Chondrocyte (in vitro differentiated cells): ENCODE measurements around the gene DMD. TPM values are rescaled to one million over a fixed set of nuclear protein-coding genes. Genes with fewer than 3 reads are reported as not detected.

Source experiments
- DNase-seq: peaks from one replicate; pipeline ENCODE4 v3.0.0; 2021; ENCODE audit warnings: mixed read lengths, low spot score
- H3K27ac Mint-ChIP-seq: one replicate; pipeline ENCODE4 v1.8.0; 2021; ENCODE audit warnings: mild to moderate bottlenecking, moderate library complexity, mixed read lengths; ENCODE audit not compliant: unreplicated experiment
- H3K27me3 Mint-ChIP-seq: 2 replicates; pipeline ENCODE4 v1.8.0; 2021; ENCODE audit warnings: low read depth, mixed read lengths
- H3K36me3 Mint-ChIP-seq: 2 replicates; pipeline ENCODE4 v1.8.0; 2021; ENCODE audit warnings: low read depth, mixed read lengths
- H3K4me1 Mint-ChIP-seq: 2 replicates; pipeline ENCODE4 v1.8.0; 2021; ENCODE audit warnings: low read depth, mild to moderate bottlenecking, mixed read lengths
- H3K4me3 Mint-ChIP-seq: one replicate; pipeline ENCODE4 v1.8.0; 2021; ENCODE audit warnings: mild to moderate bottlenecking, moderate library complexity, mixed read lengths; ENCODE audit not compliant: unreplicated experiment
- H3K9me3 Mint-ChIP-seq: 2 replicates; pipeline ENCODE4 v1.8.0; 2021; ENCODE audit warnings: low read depth, mixed read lengths
- CTCF ChIP-seq: fragments of 200-600 bp; sonication (generic); IDR thresholded peaks from 2 replicates; pipeline ENCODE4 v1.5.0; 2021; ENCODE audit warnings: antibody characterized with exemption, mild to moderate bottlenecking, moderate library complexity
- total RNA-seq: library from RNA; stranded (reverse); gene quantifications from 3 replicates; pipeline ENCODE4 v1.2.1, GENCODE V29; 2021

Gene DMD
- total RNA-seq, 1 donor from 2014 or later: 201 TPM

- Mint-ChIP-seq H3K27ac (no peak overlapping the region), H3K27me3 (no peaks in the 10 kb centered on the region), H3K36me3 (peaks cover 7% of the 10 kb centered on the region), H3K9me3 (peaks cover 7% of the 10 kb centered on the region), H3K4me3 (no peak overlapping the region), H3K4me1 (no peaks in the 10 kb centered on the region)
- no peak for DNase-seq
- no peak for TF ChIP-seq CTCF
Observed at GRCh38 chrX:32370456-32371205, 840.7 kb downstream of the DMD start.

GRCh38 chrX:32293962-32294700 is 917.2 kb downstream of the DMD start:
- no peak for DNase-seq
- peaks cover 6% of the 10 kb centered on the region for H3K9me3 Mint-ChIP-seq
- H3K4me3 Mint-ChIP-seq: no peak overlapping the region
- peaks cover 10% of the 10 kb centered on the region for H3K4me1 Mint-ChIP-seq
- peaks cover 3% of the 10 kb centered on the region for H3K36me3 Mint-ChIP-seq
- H3K27me3 Mint-ChIP-seq: no peaks in the 10 kb centered on the region
- no peak for TF ChIP-seq CTCF
- no peak overlapping the region for H3K27ac Mint-ChIP-seq

- H3K4me1 Mint-ChIP-seq: peaks cover 2% of the 10 kb centered on the region
- peaks cover 5% of the 10 kb centered on the region for H3K36me3 Mint-ChIP-seq
- no peak overlapping the region for H3K4me3 Mint-ChIP-seq
- no peaks in the 10 kb centered on the region for H3K27me3 Mint-ChIP-seq
- H3K27ac Mint-ChIP-seq: no peak overlapping the region
- no peak for DNase-seq
- TF ChIP-seq CTCF: no peak
- H3K9me3 Mint-ChIP-seq: no peaks in the 10 kb centered on the region
Observed at GRCh38 chrX:32289356-32289755, 922.0 kb downstream of the DMD start.

GRCh38 chrX:32281853-32282252 is 929.5 kb downstream of the DMD start:
- H3K36me3 Mint-ChIP-seq: peaks cover 4% of the 10 kb centered on the region
- no peaks in the 10 kb centered on the region for H3K27me3 Mint-ChIP-seq
- H3K4me3 Mint-ChIP-seq: no peak overlapping the region
- peak; percentile 65 for TF ChIP-seq CTCF
- H3K4me1 Mint-ChIP-seq: no peaks in the 10 kb centered on the region
- H3K27ac Mint-ChIP-seq: no peak overlapping the region
- no peak for DNase-seq
- H3K9me3 Mint-ChIP-seq: peaks cover 16% of the 10 kb centered on the region

- DNase-seq: no peak
- no peaks in the 10 kb centered on the region for H3K27me3 Mint-ChIP-seq
- H3K36me3 Mint-ChIP-seq: peaks cover 4% of the 10 kb centered on the region
- no peaks in the 10 kb centered on the region for H3K4me1 Mint-ChIP-seq
- no peak for TF ChIP-seq CTCF
- no peak overlapping the region for H3K27ac Mint-ChIP-seq
- H3K4me3 Mint-ChIP-seq: no peak overlapping the region
- H3K9me3 Mint-ChIP-seq: peaks cover 16% of the 10 kb centered on the region
Observed at GRCh38 chrX:32280921-32281320, 930.4 kb downstream of the DMD start.
